ENCODE results near the gene PURB.
"Not testable (repeated sequence)": the region's sequence is repeated elsewhere in the genome, so short reads cannot be mapped to it uniquely, and the experiment has no call there.

The PURB gene

DNA sequence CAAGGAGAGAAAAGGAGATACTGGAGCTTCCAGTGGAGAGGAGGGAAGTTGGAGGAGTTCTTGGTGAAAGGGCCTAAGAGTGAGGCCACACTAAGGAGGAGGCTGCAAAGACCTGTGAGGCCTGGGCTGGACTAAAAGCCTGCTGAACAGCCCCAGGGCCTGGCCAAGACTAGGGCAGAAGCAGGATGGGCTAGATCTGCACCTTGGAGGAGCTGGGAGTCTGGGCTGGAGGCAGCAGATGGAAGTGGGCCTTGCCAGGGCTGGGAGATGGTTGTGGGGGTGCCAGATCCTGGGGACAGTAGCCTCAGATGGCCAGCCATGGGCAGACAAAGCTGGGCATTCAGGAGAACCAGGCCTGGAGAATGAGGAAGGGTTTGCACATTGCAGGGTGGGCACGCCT lies 6.5 kb upstream of the PURB start:
- DNase-seq (ENCODE audit: low read depth in 2 of 2), result no peak

DNA sequence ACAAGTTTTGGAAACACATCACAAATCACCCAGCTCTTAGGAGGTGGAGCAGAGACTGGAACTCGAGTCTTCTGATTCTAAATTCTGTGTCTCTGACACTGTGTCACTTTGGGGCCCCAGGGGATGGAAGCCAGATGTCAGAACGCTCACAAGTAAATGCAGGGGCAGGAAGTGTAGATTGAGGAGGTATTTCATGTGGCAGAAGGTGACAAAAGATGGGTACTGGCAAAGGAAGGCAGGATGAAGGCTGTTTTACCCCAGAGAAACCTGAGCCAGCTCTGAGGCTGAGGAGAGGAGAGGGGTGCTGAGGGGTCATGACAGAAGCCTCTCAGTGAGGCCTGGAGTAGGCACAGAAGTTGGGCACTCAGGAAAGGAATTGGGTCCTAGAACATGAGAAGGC lies 6.0 kb upstream of the PURB start:
- DNase-seq (ENCODE audit: low read depth in 2 of 2), result no peak

DNA sequence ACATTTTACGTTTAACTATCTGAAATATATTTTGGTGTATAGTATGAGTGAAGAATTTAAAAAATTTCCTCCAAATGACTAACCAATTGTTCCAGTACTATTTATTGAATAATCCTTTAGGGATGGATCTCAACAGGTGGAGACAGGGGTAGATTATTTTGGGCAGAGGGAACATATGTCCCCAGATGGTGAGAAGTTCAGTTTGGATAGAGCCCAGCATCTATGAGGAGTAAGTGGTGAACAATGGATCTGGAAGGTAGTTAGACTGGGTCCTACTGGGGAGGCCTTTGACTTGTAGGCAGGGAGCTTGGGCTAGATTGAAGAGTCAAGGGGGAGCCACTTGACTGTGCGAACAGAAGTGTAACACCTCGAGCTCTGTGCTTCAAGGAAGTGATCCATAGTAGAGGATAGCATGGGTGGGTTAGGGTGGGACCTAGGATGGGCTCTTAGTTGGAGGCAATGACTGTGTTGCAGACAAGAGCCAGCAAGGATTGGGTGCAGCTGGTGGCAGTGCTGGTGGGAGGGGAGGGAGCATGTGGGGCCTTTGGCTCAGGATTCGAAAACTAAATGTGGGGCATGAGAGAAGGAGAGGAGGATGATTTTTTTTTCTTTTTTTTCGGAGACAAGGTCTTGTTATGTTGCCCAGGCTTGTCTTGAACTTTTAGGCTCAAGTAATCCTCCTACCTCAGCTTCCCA lies 3.9 kb upstream of the PURB start:
- DNase-seq (ENCODE audit: low read depth in 2 of 2), result no peak

DNA sequence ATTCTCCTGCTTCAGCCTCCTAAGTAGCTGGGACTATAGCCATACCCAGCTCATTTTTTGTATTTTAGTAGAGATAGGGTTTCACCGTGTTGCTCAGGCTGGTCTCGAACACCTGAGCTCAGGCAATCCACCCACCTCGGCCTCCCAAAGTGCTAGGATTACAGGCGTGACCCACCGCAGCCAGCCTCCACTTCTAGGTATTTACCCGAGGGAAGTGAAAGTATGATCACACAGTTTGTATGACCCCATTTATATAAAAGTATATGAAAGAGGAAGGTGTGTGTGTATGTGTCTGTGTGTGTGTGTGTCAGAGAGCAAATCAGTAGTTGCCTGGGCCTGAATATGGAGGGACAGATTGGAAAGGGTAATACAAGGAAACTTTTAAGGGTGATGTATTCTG lies 2.0 kb upstream of the PURB start:
- no peak for DNase-seq (ENCODE audit: low read depth in 2 of 2)

DNA sequence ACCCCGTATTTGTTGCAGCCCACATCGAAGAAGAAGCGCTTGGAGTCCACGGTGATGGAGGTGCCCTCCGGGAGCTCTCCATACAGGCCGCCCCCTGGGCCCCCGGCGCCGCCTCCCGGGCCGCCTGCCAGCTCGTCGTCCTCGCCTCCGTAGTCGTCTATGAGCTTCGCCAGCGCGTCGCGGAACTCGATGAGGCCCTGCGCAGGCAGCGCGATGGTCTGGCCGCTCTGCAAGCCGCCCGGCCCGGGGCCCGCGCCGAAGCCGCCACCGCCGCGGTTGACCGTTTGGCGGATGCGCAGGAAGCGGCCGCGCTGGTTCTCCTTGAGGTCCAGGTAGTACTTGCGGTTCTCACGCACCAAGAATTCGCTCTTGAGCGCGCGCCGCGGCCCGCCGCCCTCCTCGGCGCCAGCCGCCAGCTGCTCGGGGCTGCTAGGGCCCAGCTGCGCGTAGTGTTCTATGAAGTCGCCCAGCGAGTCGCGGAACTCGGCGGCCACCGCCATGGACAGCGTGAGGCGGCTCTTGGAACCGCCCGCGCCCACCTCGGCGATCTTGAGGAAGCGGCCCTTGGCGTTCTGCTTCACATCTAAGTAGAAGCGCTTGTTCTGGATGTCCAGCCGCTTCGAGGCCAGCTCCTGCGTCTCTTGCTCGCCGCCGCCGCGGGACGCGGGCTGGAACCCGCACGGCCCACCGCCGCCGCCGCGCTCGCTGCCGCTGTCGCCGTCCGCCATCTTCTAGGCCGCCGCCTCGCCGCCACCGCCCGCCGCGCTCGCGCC lies 523 bp downstream of the PURB start:
- peak in 1 of 2 donors; percentile 22 for DNase-seq (ENCODE audit: low read depth in 2 of 2)

DNA sequence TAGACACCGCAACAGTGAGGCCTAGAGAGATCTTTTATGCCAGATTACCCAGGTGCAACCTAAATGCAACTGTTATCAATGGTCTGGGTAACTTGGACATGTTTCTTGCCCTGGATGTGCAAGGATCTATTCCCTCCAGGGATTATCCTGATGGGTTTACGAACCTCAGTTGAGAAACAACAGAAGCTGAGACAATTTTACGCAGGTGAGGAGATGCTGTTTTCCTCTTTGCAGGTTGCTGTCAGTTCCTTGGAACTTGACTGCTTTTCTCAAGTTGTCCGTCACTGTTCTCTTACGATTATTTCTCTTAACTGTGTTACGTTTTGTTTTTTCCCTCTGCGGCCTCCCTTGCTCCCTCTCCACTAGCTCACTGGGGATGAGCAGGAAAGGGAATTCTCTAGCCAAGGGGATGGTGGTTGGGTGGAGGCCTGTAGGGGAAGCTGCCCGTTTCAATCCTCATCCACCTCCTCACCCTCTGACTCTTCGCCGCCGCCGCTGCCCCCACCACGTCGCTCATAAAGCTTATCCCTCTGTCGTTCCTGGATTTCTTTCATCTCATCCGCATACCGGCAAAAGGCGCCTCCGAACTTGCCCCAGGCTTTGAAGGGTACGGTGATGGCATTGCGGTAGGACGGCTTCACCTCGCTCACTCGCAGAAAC lies 1.2 kb downstream of the PURB start:
- no peak for DNase-seq (ENCODE audit: low read depth in 2 of 2)

DNA sequence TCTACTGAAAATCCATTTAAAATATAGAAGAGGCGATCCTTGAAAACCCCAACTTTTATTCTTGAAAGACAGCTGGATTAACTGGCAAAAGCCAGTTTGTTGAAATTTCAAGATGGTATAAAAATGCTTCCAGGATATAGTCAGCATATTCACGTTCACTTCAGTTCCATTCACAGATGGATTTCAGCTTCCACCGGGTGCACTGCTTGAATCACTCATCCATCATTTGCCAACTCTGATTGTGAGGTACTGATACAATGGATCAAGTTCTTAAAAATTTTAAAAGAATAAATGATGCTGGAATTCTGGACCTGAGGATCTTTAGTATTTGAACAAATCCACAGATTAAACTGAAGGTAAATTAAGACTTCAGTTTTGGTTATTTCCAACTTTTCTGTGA lies 2.4 kb downstream of the PURB start:
- DNase-seq (ENCODE audit: low read depth in 2 of 2), result no peak

DNA sequence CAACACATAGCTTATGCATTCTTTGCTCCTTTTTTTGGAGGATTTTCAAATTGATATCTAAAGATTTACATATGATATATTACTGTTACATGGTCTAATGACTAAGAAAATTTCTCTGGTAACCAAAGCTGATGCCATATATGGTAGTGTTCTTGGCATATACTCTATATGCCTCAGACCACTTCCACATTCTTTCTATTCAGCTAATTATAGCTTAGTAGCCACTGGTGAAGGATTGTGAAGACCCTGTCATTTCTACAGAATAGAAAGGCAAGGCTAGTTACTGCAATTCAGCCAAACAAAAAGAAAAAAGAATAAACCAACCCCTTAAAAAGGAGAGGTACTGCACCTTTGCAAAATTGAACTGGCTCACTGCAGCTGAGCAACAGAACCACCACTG lies 3.7 kb downstream of the PURB start:
- no peak for DNase-seq (ENCODE audit: low read depth in 2 of 2)

DNA sequence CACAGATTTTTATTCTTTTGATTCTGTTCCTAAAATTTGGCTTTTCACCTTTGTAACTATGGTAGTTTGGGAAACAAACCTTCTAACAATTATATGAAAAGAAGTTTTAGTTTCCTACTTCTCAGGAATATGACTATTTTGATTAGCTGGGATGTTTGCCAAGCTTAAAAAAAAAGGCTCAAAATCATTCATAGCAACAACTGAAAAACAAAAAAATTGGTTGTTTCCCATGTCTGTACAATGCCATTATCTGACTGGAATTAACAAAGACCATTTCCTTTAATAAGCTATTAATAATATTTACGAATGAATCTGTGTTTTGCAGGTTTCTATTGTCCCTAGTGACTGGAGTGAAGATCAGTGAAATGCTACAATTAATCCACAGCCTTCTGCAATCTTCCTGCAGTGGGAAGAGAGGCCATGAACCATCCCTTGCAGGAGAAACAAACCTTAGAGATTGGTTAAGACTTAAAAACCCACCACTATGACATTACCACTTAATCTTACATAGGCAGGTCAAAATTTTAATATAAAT lies 4.2 kb downstream of the PURB start:
- DNase-seq (ENCODE audit: low read depth in 2 of 2), result no peak

DNA sequence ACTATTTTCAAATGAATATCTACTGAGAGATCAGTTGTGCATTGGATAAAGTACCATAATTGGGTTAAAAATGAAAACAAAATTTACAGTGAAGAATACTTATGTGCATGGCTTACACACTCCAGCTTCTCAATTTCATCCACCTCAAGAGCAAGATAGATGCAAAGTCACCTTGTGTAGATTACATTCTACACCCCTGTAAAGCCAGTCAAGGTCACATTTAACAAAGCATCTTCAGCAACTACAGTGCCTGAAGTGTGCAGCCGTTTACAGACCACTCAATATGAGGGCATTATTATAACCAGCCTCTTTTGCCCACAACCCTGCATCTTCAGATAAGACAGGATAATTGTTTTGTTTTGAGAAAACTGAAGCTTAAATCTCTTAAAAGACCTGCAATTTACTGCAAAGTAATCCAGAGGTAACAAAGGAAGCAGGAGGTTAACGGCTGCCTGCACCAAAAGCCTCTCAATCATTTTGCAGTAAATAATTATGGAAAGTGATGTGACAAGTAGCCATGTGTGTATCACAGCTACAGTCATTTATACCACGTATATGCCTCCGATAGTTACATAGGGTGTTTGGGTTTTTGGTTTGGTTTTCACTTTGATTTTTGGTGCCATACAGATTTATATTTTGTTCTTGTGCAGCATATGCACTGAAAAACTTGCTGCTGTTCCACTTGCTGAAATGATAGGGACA lies 4.9 kb downstream of the PURB start:
- no peak for DNase-seq (ENCODE audit: low read depth in 2 of 2)

DNA sequence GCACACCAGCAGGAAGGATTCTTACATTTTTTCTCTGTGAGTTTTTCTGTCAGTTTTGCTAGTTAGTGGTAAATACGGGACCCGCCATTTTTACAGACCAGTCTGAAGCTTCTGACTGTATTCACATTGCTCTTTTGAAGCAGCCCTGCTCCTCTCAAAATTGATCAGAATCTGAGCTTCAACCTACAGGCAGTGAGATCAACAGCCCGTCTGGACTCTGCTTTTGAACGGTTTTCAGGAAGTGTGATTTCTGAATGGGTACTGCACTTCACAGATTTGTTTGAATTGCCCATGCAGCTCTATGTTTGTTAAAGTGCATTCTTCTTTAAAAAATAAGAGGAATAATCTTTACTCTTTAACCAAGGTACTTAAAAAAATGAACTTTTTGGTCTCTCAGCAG lies 8.9 kb downstream of the PURB start:
- no peak for DNase-seq (ENCODE audit: low read depth in 2 of 2)

DNA sequence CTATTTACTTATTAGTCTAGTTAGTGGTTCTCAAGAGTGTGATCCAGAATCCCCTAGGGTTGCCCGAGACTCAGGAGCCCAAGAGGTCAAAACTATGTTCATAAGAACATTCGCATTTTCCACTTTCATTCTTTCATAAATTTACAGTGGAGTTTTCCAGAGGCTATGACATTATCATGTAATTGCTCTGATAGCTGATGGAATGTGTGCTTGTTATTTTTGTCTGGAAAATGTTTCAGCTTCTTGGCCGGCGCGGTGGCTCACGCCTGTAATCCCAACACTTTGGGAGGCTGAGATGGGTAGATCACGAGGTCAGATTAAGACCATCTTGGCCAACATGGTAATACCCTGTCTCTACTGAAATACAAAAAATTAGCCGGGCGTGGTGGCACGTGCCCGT lies 10.1 kb downstream of the PURB start:
- no peak for DNase-seq (ENCODE audit: low read depth in 2 of 2)

DNA sequence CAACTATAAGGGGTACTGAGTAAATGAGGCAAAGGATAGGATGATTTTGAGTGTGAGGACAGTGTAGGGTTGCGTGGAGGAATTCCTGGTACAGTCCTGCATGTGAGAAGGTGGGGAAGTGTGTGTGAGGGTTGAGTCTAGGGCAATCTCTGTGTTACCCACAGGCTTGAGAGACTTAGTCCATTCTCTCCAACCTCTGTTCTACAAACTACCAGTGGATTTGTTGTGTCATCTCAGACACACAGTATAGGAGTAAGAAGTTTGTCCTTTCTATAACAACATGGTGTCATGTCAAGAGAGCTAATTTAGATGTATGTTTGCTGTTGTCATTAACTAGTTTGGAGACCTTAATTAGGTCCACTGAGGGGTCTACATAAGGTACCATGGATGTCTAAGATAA lies 12.5 kb downstream of the PURB start:
- DNase-seq (ENCODE audit: low read depth in 2 of 2), result no peak

DNA sequence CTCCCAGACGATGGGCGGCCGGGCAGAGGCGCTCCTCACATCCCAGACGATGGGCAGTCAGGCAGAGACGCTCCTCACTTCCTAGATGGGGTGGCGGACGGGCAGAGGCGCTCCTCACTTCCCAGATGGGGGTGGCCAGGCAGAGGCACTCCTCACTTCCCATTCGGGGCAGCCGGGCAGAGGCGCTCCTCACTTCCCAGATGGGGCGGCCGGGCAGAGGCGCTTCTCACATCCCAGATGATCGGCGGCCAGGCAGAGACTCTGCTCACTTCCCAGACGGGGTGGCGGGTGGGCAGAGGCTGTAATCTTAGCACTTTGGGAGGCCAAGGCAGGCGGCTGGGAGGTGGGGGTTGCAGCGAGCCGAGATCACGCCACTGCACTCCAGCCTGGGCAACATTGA lies 13.4 kb downstream of the PURB start:
- not testable (repeated sequence) for DNase-seq (ENCODE audit: low read depth in 2 of 2)

DNA sequence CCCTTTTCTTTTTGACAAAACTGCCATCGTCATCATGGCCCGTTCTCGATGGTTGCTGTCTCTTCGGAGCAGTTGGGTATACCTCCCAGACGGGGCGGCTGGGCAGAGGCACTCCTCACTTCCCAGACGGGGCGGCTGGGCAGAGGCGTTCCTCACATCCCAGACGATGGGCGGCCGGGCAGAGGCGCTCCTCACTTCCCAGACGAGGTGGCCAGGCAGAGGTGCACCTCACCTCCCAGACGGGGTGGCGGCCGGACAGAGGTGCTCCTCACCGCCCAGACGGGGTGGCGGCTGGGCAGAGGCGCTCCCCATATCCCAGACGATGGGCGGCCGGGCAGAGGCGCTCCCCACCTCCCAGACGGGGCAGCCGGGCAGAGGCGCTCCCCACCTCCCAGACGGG lies 14.6 kb downstream of the PURB start:
- DNase-seq (ENCODE audit: low read depth in 2 of 2), result not testable (repeated sequence)

DNA sequence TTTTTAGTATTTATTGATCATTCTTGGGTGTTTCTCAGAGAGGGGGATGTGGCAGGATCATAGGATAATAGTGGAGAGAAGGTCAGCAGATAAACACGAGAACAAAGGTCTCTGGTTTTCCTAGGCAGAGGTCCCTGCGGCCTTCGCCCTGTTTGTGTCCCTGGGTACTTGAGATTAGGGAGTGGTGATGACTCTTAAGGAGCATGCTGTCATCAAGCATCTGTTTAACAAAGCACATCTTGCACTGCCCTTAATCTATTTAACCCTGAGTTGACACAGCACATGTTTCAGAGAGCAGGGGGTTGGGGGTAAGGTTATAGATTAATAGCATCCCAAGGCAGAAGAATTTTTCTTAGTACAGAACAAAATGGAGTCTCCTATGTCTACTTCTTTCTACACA lies 15.0 kb downstream of the PURB start:
- not testable (repeated sequence) for DNase-seq (ENCODE audit: low read depth in 2 of 2)

DNA sequence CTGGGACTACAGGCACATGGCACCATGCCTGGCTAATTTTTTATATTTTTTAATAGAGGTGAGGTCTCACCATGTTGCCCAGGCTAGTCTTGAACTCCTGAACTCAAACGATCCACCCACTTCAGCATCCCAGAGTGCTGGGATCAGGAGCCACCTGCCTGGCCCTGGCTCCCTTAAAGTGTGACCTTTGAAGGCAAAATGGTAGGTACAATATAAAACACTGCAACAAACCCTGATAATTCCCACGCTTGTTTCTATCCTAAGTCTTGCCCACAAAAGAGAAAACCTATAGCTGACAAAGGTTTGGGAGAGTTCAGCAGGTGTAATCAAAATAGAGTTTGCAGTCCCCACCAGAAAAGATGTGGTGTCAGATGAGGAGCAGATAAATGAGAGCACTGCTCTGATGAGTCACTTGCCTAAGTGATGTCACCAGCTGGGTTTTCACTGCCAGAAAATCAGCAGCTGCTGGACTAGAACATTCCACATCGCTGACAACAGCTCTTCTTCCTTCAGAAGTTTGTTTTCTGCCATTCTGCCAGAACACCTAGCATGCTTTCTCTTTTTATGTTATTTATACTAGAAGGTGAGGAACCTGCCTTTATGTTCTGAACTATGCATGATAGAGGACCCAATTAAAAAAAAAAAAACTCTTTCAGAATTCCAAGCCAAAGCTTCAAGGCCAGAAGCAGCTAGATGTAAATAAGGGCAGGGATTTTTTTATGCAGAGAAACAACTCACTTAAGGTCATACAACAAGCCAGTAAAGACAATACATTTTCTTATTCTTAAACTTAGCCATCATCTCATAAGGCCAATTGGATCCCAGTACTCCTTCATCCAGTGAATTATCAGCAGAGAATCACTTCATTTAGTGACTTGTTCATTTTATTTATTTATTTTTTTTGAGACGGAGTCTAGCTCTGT lies 18.0 kb downstream of the PURB start:
- DNase-seq (ENCODE audit: low read depth in 2 of 2), result no peak

DNA sequence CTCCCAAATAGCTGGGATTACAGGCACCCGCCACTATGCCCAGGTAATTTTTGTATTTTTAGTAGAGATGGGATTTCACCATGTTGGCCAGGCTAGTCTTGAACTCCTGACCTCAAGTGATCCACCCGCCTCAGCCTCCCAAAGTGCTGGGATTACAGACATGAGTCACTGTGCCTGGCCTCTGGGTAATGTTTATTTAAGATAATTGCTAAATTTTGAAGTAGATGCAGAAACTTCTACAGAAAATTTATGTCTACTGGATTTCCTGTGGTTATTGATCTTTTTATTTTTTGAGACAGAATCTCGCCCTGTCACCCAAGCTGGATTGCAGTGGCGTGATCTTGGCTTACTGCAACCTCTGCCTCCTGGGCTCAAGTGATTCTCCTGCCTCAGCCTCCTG lies 23.4 kb downstream of the PURB start:
- DNase-seq (ENCODE audit: low read depth in 2 of 2), result not testable (repeated sequence)

DNA sequence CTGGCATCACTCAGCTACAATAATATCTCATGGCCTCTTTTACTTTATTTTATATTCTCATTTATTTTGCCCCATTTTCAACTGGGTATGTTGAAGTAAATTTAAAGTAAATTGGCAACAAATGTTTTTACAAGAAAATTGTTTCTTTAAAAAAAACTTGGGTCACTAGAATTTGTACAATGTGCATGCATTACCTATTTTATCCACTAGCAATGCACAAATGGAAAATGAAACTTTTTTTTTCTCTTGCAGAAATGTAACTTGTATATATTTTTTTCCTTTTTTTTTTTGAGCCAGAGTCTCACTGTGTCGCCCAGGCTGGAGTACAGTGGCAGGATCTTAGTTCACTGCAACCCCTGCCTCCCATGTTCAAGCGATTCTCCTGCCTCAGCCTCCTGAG lies 27.2 kb downstream of the PURB start:
- no peak for DNase-seq (ENCODE audit: low read depth in 2 of 2)

DNA sequence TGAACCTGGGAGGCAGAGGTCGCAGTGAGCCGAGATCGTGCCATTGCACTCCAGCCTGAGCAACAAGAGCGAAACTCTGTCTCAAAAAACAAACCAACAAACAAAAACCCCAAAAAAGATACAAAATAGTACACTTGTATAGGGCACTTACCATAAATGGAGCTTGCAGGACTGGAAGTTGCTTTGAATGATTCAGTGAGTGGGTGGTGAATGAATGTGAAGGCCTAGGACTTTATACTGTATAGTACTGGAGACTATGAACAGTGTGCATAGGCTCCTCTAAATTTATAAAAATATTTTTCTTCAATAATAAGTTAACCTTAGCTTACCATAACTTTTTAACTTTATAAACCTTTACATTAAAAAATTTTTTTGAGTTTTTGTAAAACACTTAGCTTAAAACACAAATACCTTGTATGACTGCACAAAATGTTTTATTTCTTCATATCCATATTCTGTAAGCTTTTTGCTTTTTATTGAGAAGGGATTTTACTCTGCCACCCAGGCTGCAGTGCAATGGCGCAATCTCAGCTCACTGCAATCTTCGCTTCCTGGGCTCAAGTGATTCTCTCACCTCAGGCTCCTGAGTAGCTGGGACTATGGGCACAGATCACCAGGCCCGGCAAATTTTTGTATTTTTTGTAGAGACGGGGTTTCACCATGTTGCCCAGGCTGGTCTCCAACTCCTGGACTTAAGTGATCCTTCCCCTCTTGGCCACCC lies 30.5 kb downstream of the PURB start:
- no peak for DNase-seq (ENCODE audit: low read depth in 2 of 2)
